Effector CD8-positive, alpha-beta T cell (primary cell): ENCODE data around the gene ASTN1.

Source experiments
- DNase-seq: peaks from one replicate; lab custom pipeline; 2025; lab: John Stamatoyannopoulos, UW

Gene ASTN1

DNA sequence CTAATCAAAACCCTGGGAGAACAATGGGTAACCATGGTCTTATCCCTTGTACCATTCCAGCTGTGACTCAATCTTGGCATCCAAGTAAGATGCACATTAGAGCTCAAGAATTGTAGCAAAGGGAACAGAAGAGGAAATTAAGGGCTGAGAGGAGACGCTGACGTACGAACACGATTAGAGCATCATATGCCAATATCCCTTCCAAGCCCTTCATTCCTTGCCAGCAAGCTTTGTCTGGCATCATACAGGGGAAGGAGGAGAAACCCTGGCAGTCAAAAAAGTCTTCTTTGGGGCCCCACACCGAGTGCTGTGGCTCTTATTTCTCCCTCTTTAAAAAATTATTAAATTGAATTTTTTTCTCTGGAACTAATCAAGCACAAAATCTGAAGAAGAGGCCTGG, 120.9 kb downstream of the ASTN1 start:
- no peak for DNase-seq

GRCh38 chr1:177035586-177035985, 128.9 kb downstream of the ASTN1 start:
- no peak for DNase-seq

GRCh38 chr1:177033628-177034027, 130.9 kb downstream of the ASTN1 start:
- DNase-seq, result no peak

GRCh38 chr1:177032434-177032833, 132.1 kb downstream of the ASTN1 start:
- DNase-seq, result no peak

GRCh38 chr1:177024623-177025022, 139.9 kb downstream of the ASTN1 start:
- DNase-seq, result no peak

DNA sequence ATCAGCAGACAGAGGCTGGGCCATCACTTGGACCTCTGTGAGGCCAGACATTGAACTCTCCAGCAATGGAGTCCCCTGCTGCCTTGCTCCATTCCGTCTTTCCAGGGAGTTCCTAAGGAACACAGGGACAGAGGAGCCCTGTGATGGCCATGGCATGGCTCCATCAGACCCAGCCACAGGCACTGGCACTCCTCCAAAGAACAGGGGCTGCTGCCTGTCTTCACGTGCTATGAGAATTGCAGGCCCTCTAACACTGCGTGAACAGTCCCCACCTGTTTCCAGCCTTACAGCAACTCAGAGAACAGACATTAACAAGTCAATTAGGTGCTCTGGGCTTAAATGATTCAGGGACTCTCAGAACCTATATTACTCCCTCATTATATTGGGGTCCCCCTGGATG, 140.8 kb downstream of the ASTN1 start:
- no peak for DNase-seq

- no peak for DNase-seq
Measured at GRCh38 chr1:177023249-177023648, 141.3 kb downstream of the ASTN1 start.

DNA sequence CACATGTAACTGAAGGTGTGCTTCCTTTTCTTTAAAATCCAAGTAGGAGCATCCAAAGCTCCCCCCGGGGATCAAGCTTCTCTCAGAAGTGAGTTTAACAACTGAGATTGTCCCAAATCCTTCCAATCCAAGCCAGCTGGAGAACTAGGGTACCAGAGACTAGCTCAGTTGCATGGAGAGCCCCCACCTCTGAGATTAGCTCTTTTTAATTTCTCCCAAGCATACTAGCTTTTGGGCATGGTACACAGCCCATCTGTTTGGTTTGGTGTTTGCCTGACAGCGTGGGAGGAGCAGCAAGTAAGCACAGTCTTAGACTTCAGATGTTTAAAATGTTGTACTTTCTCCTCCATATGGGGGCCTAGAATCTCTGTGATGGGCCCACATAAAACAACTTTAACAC, 142.8 kb downstream of the ASTN1 start:
- no peak for DNase-seq

DNA sequence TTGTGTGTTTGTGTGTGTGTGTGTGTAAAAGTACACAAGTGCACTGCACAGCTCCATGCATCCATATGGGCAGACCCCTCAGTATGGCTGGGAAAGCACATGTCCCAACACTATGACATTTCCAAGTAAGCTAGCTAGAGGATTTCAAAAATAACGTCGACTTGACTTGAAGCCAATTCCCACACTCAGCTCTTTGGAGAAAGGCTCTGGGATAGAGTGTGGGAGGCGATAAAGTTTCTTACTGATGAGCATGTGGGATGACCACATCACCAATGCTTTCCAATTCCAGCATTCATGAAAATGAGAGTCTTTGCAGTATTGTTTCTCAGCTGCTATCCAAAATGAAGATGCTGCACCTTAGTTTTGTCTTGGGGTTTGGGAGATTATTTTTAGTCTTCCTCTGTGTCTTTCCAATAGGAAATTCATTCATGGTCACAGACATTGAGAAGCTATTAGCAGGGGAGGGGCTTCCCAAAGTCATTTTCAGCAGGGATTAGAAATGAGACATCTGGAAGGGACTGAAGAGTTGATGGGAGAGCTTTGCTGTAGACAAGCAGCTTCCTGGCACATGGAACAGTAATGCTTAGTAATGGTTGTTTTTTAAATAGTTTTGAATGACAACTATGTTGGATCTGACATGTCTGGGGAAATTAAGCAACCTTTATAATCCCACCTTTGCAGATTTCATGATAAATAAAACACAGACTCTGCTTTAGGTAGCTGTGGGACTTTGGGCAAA, 143.5 kb downstream of the ASTN1 start:
- no peak for DNase-seq

DNA sequence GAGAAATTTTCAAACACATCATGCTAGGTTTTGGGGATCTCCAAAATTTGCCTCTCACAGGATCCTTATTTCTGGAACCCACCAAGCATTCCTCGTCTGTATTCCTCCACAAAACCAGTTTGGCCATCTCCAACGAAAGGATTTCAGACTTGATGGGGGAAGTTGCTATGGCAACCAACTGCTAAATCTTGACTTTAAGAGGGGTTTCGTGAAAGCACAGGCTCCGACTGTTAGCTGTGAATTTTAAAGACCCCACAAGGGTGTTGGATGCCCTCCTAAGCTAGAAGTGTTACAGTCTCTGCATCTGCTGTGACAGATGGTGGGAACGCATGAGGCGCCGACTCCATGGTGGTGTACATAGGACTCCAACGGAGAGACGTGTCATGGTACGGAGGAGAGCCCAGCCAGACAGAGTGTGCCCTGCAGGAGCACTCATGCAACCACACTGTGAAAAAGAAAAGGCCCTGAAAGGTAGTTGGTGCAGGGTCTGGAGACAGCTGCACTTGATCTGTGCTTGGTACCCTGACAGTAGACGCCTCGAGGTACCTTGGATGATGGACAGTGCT, 147.1 kb downstream of the ASTN1 start:
- no peak for DNase-seq

DNA sequence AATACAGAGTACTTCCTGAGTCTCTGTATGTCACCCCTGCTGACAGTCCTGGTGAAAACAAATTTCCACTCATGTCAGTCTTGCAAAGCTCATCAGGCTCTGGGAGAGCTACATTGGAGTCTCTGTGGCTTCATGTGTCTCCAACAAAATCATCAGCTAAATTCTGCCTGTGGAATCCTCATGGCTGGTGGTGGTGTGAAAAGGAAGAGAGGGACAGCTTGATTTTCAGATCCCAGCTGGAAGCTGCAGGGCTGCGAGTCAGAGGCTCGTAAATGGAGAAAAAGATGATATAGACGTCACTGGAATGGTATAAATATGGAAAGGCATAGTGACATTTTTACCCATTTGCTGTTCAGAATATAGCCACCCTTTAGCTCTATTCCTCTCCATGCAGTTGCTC, 150.2 kb downstream of the ASTN1 start:
- no peak for DNase-seq

DNA sequence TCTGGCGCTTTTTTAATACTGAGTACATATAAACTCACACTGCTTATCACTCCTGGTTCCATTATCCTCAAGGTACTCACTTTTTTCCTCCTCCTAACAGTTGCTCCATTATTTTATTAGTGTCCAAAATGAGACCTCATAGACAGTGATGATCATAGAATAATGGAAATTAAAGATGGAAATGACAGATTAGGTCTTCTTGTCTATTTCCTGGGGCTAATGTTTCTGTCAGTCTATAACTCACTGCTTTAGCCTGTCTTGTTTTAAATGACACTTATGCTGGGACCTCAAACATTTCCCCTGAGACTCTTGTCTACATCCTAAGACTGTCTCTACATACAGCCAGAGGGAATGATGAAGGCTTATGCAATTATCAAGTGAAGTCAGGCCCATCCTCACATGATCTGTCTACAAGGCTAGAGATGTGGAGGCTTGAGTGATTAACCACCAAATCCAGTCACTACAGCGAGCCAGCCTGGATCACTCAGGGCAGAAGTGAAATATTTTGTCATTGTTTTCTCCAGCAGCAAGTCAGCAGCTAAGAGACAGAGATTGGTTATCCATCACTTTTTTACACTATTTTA, 152.1 kb downstream of the ASTN1 start:
- DNase-seq, result no peak

GRCh38 chr1:177011508-177011907, 153.0 kb downstream of the ASTN1 start:
- DNase-seq, result no peak

DNA sequence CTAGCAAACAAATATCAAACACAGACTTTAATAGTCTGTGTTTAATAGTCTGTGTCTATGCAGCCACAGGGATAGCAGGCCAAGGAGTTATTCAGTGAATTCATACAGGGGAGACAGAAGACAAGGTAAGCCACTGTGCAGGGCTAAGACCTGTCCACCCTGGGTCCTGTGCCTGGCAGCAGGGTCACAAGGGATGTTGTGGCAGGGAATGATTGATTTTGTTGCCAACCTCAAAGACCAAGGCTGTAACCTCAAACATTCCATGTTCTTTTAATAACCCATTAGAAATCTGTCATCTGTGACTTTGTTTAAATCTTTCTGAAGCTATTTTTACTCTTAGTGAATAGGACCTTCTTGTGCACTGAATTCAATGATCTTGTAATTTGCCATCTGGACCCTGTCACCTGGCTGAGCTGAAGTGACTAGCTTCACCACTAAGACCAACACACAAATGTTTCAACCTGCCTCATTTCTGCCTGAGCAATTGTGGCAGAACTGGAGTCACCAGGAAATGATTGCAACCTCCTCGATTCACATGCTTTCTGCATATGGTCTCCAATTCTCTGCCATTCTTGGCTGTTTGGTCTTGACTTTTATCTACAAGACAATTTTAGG, 154.2 kb downstream of the ASTN1 start:
- no peak for DNase-seq

GRCh38 chr1:177008653-177009052, 155.9 kb downstream of the ASTN1 start:
- no peak for DNase-seq

DNA sequence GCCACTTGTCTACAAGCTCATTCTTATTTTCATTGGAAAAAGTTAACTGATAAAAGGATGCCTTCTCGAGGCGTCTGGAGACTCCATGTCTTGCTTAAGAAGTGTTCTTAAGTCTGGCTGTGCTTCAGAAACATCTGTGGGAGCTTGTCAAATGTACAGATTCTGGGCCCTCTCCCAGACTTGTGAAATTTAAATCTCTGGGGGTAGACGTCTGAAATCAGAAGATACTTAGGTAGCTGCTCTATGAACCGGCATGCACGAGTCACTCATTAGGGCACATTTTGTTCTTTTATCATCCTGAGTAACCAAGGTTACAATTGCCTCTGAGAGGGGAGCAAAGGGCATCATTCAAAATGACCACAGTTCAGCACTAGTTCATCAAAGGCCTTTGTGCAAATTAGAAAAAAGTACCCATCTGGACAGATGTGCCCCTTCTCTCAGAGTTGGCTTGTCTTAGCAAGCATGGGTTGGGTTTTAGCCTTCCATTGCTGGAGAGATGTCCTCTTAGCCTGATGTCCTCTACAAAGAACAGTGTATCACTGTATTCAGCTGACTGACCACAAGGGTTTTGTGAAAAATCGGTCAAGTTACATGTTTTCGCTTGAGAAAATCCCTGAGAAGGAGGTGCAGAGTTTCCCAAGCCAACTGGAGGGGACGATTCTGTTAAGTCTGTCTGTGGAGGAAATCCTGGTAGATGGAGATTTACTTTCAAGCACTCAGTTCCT, 156.9 kb downstream of the ASTN1 start:
- no peak for DNase-seq

- DNase-seq, result no peak
Measured at GRCh38 chr1:177002891-177003290, 161.6 kb downstream of the ASTN1 start.

GRCh38 chr1:177001556-177001955, 163.0 kb downstream of the ASTN1 start:
- no peak for DNase-seq

- no peak for DNase-seq
Measured at GRCh38 chr1:176998183-176998795, 166.2 kb downstream of the ASTN1 start.

DNA sequence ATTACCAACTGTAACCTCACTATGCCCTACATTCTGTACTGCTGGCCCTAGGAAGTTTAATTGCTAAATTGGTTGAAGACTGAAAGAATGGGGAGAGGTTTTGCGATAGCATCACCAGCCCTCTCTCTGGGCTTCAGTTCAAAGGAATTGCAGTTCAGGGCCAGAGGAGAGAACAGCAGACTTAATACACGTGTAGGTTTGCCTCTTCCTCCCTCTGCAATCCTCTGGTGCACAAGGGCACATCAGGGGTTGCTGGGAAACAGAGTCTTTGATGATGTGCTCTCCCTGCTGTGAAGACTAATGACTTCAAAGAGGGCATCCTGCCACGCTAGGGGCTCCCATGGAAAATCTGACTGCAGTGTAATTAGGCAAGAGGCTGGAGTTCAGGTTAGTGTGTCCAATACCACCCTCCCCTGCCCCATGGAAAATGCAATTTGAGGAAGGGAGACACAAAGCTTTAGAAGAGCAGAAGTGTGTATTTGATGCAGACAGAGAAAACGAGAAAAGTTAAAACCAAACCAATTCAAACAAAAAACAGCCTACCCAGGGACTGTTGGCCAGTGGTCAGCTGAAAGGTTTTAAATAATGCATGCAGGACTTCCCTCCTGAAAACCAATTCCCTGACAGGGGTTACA, 167.9 kb downstream of the ASTN1 start:
- no peak for DNase-seq

DNA sequence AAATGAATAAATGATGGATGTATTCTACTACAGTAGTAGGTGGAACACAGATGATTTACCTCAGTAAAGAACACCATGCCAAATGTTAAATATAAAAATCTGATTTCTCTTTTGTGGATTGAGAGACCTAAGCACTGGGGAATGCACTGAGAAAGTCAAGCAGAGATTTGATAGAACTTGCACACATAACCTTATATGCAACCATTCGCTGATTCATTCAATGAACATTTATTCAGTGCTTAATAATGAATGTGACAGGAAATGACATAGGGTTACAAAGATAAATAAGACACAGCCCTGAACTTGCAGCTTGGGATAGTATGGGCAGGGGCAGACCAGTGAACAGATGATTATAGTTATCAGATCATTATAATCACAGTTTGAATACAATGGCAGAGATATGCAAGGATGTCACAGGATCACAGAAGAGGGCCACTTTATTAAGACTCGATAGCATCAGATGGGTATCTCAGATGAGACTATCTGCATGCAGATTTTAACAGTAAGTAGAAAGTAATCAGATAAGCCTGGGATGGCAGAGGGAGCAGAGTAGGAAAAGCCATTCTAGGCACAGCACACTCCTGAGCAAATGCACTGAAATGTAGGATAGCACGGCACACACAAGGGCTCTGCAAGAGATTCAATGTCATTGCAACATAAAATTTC, 169.4 kb downstream of the ASTN1 start:
- no peak for DNase-seq
